HPDE6-E6E7 (cell line): Measurements from ENCODE around the gene TRIM43.
"Not testable (repeated sequence)": the region's sequence is repeated elsewhere in the genome, so short reads cannot be mapped to it uniquely, and the experiment has no call there.

Experiments used
- DNase-seq: peaks from one replicate; pipeline ENCODE4 v3.0.0; 2011; ENCODE audit warnings: missing footprints; ENCODE audit errors: extremely low spot score

The TRIM43 gene

DNA sequence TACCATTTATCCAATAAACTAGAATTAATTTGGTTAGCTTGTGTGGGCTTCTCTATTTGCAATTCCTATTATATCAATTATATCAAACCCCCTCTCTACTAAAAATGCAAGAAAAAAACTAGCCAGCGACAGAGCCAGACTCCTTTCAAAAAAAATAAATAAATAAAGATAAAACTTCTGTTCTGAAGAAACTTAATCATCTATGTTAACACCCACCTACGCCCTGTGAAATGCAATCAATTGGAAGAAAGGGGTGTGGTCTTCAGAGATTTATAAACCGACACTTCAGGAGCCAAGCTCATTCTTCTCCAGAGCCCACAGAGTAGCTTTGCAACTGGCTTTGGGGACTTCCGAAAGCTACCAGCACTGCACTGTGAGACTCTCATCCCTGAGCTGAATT, at the start of gene TRIM43:
Gene TRIM43, plus strand, starts transcription at position 301 of the 400 bp plus-strand sequence. CDS start 2,023 bp downstream, outside the sequence.
- DNase-seq: not testable (repeated sequence)

DNA sequence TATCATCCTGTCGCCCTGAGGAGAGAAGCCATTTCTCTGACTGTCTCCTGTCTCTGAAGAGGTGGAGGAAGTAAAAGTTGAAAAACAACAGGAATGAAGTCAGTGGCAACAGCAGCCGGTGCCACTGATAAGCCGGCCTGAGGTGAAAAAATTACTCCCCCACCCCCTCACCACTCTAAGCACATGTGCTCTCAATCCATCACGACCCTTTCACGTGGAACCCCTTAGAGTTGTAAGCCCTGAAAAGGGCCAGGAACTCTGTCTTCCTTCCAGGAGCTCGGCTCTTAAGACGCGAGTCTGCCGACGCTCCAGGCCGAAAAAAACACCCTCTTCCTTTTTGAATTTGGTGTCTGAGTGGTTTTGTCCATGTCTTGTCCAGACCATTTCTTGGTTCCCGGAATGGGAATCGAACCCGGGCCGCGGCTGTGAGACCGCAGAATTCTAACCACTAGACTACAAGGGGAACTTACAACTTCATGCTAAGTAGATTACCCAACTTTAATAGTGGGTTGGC, 40.7 kb upstream of the TRIM43 start:
- DNase-seq: no peak

DNA sequence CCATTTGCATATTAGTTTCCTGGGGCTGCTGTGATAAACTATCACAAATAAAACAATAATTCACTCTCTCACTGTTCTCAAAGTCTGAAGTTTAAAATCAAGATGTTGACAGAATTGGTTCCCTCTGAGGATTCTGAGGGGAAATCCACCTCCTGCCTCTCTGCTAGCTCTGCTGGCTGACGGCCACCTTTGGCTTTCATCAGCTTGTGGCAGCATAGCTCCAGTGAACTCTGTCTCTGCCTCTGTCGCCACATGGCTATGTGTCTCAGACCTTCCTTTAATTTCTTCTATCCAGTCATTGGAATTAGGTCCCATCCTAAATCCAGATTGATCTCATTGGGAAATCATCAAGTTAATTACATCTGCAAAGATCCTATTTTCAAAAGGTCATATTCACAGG, 38.9 kb upstream of the TRIM43 start:
- no peak for DNase-seq

DNA sequence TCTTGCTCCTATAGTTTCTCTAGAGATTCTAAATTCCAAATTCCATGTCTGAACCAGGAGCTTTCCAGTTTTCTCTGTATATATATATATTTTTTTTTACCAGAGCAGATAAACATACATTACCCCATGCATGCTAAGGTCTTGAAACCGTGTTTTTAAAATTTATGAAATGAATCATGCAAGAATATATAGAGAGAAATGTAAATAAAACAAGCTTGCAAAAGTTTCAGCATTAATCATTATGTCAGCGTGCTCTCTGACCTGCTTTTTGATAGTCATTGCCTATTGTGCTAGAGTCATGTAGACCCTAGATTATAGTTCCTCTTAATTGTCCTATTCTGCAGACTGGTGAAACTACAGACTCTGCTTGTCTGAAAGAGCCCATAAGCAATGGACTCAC, 22.6 kb upstream of the TRIM43 start:
- no peak for DNase-seq

DNA sequence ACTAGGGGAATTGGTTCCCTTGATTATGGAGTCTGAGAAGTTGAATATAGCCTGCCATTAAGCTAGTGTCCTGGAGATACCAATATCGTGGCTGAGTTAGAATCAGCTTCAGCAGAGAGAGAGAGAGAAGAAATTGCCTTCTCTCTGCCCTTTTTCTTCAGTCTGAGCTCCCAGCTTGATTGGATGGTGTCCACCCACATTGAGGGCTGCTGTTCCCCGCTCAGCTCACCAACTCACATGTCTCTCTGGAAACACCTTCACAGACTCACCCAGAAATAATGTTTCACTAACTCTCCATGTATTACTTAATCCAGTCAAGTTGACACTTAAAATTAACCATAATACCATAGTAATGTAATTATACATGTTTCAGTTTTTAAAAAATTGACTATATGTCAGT, 17.9 kb upstream of the TRIM43 start:
- DNase-seq: no peak

DNA sequence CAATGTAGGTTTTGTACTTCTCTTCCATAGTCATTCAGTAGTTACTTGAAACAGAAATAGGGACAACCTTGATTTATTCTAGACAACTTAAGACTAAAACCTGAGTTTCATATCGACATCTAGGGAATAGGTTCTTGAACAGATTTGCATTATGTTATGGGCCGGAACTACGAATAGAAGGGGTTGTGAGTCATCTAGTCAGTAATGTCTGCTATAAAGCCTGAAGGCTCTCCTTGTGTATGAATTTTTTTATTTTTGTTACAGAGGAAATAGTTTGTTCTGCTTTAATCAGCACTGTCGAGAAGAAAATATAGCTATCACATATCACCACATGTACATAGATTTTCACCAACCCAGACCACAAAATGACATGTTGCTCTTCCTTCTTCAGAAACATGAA, 17.3 kb upstream of the TRIM43 start:
- DNase-seq: no peak

DNA sequence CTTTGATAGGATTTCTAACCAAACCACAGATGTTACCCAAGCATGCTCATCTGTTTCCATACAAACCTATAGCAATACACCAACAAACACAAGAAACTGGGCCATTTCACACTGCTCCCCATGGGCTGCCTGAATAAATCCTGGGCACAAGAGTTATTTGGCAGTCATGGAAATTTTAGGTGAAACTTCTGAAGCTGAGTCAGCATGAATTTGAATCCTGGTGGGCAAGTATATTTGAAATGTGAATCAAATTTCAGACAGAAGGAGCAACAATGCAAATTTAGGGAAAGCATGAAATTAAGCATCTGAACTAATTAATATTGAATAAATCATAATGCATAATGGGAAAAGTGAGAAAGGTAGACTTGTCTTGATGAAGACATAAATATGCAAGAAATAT, 15.9 kb upstream of the TRIM43 start:
- no peak for DNase-seq

DNA sequence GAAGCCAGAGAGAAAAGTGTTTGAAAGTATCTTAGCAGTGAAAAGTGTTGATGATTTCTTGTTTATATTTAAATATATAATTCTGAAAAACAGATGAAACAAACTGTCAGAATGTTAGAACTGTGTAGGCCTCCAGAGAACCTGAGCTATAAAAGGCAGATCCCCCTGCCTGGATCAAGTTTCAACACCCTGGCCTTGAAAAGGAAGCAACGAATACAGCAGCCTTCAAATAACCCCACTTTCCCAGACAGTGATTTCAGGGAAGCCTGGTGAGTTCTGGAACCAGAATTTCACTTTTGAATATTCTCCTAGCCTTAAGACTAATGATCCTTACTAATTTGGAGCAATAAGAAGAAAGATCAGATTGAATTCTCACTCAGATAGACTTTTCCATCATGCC, 13.3 kb upstream of the TRIM43 start:
- DNase-seq: no peak

DNA sequence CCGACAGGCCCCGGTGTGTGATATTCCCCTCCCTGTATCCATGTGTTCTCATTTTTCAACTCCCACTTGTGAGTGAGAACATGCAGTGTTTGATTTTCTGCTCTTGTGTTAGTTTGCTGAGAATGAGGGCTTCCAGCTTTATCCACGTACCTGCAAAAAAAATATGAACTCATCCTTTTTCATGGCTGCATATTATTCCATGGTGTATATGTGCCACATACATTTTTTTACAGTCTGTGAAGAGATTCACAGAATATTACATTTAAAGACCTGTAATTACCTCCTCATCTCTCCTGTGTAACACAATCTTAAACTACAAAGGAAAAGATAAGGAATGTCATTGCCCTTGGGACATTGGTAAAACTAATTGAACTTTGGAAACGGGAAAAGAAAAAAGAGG, 8.3 kb upstream of the TRIM43 start:
- DNase-seq: not testable (repeated sequence)

DNA sequence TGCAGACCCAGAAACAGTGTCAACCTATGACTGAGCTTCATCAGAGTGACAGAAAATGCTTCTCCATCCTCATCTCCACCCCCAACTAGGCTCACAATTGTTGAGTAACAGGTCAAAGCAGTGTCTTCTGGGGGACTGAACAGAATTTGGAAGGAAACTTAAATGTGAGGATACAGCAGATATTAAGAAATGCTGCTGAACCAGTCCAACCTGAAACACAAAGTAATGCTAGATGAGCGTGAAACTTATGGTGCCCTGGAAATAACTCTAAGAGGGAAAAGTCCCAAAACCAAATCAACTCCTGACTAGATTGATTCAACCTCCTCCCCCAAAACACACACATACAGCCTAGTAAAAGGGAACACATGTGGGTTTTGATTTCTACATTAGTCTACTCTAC, 7.5 kb upstream of the TRIM43 start:
- not testable (repeated sequence) for DNase-seq

DNA sequence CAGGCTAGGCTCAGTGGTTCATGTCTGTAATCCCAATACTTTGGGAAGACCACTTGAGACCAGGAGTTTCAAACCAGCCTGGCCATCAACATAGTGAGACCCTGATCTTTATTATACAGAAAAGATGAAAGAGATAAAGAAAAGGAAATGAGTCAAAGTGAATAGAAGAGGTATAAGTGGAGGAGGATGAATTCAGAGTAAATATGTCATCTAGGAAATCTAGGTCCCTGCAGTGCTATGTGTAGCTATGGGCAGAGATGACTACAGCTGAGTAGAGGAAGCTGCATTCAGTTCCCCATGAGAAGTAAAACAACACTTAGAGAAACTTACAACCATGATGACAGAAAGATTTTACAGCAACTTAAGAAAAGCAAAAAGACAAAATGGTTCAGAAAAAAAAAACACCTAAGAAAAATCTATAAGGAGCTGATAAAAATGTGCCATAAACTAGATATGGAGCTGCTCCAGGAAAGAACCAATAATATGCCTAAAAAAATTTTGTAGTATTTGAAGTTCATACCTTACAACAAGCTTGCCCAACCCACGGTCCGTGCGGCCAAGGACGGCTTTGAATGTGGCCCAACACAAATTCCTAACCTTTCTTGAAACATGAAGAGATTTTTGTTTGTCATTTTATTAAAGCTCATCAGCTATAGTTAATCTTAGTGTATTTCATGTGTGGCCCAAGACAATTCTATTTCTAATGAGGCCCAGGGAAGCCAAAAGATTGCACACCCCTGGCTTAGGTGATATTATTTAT, 1.8 kb upstream of the TRIM43 start:
- not testable (repeated sequence) for DNase-seq

DNA sequence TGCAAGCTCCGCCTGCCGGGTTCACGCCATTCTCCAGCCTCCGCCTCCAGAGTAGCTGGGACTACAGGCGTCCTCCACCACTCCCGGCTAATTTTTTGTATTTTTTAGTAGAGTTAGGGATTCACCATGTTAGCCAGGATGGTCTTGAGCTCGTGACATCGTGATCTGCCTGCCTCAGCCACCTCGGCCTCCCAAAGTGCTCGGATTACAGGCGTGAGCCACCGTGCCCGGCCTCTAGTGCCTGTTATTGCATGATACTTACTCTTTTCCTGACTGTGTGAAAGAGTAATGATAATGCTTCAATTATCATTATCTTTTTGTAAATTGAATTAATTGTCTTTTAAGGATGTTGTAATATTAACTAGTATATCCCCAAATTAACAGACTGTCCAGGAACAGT, 1.2 kb downstream of the TRIM43 start:
- DNase-seq: not testable (repeated sequence)

DNA sequence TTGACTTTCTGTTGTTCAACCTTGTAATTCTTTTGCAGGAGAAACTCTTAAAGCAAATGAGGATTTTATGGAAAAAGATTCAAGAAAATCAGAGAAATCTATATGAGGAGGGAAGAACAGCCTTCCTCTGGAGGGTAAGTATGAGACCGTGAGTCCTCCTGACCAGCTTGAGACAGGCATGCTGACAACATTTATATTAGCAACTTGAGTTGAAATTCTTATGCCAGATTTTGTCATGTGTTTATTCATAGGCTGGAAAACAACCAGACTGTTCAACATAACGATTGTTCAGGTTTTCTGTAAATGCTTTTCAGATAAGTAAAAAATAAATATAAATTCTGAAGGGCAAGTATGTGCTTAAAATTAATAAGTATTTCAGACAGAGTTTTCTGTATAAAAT, 3.2 kb downstream of the TRIM43 start:
- not testable (repeated sequence) for DNase-seq

DNA sequence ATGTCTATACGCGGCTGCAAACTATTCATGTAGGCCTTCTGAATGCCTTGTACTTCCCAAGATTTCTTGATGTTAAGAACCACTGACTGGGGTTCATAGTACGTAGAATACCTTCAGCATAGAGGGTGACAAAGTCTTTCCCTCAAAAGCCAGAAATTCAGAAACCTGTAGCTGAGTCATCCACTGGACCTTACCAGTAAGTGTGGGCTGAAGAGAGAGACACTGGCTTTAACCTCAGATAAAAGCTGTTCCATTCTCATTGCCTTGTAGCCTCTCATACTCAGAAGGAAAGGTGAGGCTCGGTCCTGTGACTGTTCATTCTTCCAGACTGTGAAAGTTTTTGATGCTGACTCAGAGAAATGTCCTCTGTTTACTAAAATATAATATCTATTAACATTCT, 9.5 kb downstream of the TRIM43 start:
- not testable (repeated sequence) for DNase-seq

DNA sequence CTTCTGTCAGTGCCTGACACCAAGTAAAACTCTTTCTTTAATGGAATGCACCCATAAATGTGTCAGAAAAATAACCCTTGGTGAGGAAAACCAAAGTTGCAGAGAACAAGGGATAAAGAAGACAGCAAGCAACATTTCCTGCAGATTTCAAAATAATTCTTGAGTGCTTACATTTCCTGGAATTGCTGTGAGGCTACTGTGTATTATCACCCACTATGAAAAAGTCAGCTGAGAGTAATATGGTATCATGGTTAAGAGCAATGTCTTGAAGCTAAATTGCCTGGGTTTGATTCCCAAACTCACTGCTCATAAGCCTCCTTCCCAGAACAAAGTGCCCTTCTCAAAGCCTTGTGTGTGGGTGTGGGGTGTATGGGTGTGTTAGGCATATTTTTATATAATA, 10.3 kb downstream of the TRIM43 start:
- DNase-seq: not testable (repeated sequence)

DNA sequence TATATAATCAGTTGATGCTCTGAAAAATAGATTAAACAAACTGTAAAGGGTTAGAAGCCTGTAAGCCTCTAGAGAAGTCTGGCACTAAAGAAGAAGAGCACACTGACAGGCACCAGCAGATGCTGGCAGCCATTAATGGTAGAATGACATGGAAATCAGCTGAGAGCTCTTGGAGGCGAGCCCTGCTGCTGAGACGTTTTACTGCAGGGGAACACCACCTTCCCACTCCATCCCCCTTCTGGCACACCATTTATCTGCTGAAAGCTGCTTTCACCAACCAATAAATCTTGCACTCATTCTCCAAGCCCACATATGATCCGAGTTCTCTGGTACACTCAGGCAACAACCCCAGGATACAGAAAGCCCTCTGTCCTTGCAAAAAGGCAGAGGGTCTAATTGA, 16.6 kb downstream of the TRIM43 start:
- not testable (repeated sequence) for DNase-seq

DNA sequence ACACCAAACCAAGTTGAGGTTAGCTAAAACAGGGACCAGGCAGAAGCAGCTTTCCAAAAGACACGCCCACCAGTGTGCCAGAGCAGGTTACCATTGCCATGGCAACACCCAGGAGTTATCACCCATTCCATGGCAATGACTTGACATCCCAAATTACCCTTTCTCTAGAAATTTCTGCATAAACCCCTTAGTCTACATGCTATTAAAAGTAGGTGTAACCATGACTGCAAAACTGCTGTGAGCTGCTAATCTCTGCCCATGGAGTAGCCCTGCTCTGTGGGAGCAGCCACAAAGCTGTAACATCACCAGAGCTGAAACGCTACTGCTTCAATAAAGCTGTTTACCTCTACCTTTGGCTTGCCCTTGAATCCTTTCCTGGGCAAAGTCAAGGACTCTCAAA, 18.0 kb downstream of the TRIM43 start:
- DNase-seq: not testable (repeated sequence)

DNA sequence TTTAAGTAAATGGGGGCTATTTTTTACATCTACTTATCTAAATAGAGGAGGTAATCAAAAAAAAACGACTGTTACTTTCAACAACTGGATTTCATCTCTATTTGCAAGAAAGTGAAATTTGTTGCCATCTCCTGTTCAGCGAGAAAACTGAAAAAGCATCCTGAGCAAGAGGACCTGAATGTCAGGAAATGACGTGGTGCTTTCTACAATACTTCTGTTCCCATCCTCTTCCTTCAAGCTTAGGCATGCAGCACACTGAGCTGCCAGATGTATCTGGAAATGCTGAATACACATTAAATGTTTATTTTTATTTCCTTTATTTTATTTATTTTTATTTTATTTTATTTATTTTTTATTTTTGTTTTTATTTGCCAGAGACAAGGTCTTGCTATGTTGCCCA, 21.2 kb downstream of the TRIM43 start:
- DNase-seq: not testable (repeated sequence)

DNA sequence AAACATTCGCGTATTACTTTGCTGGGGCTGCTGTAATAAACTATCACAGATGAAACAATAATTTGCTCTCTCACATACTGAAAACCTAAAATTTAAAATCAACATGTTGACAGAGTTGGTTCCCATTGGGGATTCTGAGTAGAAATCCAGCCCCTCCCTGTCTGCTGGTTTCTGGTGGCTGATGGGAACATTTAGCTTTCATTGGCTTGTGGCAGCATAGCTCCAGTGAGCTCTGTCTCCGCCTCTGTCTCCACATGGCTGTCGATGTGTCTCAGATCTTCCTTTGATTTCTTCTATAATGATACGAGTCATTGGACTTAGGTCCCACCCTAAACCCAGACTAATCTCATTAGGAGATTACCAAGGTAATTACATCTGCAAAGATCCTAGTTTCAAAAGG, 30.9 kb downstream of the TRIM43 start:
- not testable (repeated sequence) for DNase-seq

DNA sequence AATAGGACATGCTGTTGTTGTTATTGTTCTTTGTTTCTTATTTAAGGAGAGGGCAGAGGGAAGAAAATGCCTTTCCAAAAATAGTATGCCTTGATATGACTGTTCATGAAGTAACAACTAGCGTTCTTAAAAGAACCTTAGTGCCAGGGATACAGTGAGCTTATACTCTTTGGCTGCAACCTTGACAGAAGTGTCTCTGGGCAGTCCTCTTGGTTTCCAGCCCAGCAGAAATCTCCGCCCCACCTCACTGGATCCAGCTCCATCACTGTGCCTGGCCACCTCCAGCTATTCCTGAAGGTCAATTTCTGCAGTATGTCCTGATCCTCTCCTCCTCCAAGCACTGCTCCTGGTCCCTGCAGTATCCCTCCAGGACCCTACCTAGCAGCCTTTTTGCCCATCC, 39.2 kb downstream of the TRIM43 start:
- not testable (repeated sequence) for DNase-seq

DNA sequence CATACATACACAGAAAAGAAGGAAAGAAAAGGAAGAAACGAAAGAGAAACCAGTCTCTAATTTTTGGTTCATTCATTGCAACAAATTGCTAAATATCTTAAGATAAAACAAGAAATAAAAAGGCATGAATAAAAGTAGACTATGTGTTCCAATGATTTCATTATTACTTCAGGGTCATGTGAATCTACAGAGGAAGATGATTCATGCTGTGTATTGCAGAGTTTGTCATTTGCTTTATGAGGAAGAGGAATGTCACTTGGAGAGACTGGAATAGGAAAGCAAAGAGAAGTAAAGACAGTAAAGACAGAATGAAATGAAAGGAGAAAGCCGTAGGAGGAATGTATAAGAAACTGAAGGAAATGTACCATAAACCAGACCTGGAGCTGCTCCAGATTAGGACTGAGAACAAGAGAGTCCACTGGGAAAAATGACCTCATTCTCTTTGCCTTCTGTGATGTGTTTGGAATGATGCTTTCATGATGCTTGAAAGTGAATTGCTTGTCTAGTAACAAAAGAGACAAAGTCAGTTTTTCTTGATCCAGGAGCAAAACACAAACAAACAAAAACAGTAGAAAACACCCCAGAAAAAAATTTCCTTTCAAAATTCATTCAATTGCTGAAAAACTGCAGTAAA, 41.9 kb downstream of the TRIM43 start:
- DNase-seq: not testable (repeated sequence)

DNA sequence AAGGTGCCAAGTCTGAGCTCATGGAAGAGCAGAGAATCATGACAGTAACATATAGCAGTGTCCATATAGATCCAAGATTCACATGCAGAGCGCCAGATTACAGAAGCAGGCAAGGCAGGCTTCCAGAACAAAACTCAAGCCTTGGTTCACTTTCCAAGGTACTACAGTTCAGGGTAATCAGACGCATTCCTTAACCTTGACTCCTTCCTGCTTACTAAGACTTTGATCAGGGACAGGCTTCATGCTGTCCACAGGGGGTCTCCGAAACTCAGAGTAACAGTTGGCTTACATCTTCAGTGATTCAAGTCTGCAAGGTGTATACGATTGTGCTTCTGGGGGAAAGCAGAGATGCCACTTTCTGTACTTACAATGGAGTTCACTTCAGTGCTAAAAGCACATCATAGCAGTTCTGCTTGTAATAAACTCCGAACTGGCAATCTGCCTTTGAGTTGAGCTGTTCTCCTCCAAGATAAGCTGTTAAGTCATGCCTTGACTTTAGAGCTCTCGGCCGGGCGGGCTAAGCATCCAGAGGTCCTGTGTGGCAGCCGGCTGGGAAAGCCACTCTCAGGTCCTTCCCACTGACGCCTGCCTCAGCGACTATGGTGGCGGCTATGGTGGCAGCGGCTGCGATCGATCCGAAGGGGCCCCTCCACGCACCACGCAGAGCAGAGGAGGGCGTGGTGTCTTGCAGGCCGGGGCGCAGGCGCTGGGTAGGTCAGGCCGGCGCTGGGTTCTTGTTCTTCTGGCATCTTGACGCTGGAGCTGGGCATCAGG, 48.9 kb downstream of the TRIM43 start:
- not testable (repeated sequence) for DNase-seq

DNA sequence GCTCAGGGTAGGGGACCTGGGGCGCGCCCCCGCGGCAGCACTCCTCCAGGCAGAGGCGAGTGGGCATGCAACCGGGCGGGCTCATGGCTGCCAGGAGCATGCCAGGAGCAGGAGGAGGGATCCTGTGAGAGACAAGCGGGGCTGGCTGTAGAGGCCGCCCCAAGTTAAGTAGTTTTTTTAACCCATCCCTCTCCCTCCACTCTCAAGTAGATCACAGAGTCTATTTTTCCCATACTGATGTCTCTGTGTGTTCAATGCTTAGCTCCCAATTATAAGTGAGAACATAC, 49.4 kb downstream of the TRIM43 start:
- DNase-seq: not testable (repeated sequence)
